PC-3 (cell line): ENCODE results near the gene RBM34. TPM values are rescaled to one million over a fixed set of nuclear protein-coding genes. Genes with fewer than 3 reads are reported as not detected.
A peak's percentile ranks its signal among the peaks of the same experiment; 100 is the strongest.

Experiments
- ATAC-seq: fragments of 200-7000 bp; cut with Tn5 transposase; 2 replicates; pipeline ENCODE4 v1.9.1; 2020; ENCODE audit warnings: mild to moderate bottlenecking, moderate library complexity
- BruUV-seq: library from RNA; stranded (reverse); fragments of 400-500 nt; replicated peaks from 2 replicates; lab custom pipeline; 2021; lab: Mats Ljungman, UMichigan
- CTCF ChIA-PET: fragments of 300-600 bp; sonication (Branson Sonifier 250); formaldehyde crosslinking; loops from one replicate; lab custom pipeline; 2022; ENCODE audit warnings: antibody characterized with exemption; lab: Charles Lee
- POLR2A ChIA-PET: fragments of 300-600 bp; sonication (Branson Sonifier 250); formaldehyde crosslinking; loops from one replicate; lab custom pipeline; 2022; ENCODE audit warnings: antibody characterized with exemption; ENCODE audit not compliant: unreplicated experiment; lab: Charles Lee
- DNase-seq: peaks from one replicate; pipeline ENCODE4 v3.0.0-alpha.2; 2015
- H2AFZ ChIP-seq: fragments of 300-600 bp; sonication (generic); 2 replicates; pipeline ENCODE4 v1.6.0; 2016; ENCODE audit warnings: antibody characterized with exemption, low read length
- H3F3A ChIP-seq: fragments of 300-600 bp; sonication (generic); one replicate; pipeline ENCODE4 v1.6.0; 2017; ENCODE audit warnings: antibody characterized with exemption, low read length, control low read depth, mild to moderate bottlenecking; ENCODE audit not compliant: unreplicated experiment
- H3K27ac ChIP-seq: fragments of 300-600 bp; sonication (generic); 2 replicates; pipeline ENCODE4 v1.5.1; 2016; ENCODE audit warnings: mild to moderate bottlenecking, low read length
- H3K27me3 ChIP-seq: fragments of 300-600 bp; sonication (generic); 2 replicates; pipeline ENCODE4 v1.6.1; 2016; ENCODE audit warnings: low read length, mixed read lengths
- H3K36me3 ChIP-seq: fragments of 300-600 bp; sonication (generic); 2 replicates; pipeline ENCODE4 v1.6.1; 2016; ENCODE audit warnings: low read depth, mixed run types, low read length, mixed read lengths
- H3K4me1 ChIP-seq: fragments of 300-600 bp; sonication (generic); 2 replicates; pipeline ENCODE4 v1.5.1; 2016; ENCODE audit warnings: low read length; ENCODE audit not compliant: insufficient read depth
- H3K4me2 ChIP-seq: fragments of 300-600 bp; sonication (generic); 2 replicates; pipeline ENCODE4 v1.6.0; 2016; ENCODE audit warnings: low read length
- H3K4me3 ChIP-seq: fragments of 300-600 bp; sonication (generic); 2 replicates; pipeline ENCODE4 v1.5.1; 2016; ENCODE audit warnings: mild to moderate bottlenecking, low read length, mixed read lengths
- H3K79me2 ChIP-seq: fragments of 300-600 bp; sonication (generic); 2 replicates; pipeline ENCODE4 v1.6.1; 2017; ENCODE audit warnings: low read length, mixed read lengths
- H3K9ac ChIP-seq: fragments of 300-600 bp; sonication (generic); 2 replicates; pipeline ENCODE4 v1.6.0; 2016; ENCODE audit warnings: mild to moderate bottlenecking, low read length
- H3K9me2 ChIP-seq: fragments of 300-600 bp; sonication (generic); replicated peaks from 2 replicates; pipeline ENCODE4 v1.6.1; 2016; ENCODE audit warnings: mixed run types, low read length, mixed read lengths
- H3K9me3 ChIP-seq: fragments of 300-600 bp; sonication (generic); 2 replicates; pipeline ENCODE4 v1.6.1; 2016; ENCODE audit warnings: low read length, mixed read lengths
- H4K20me1 ChIP-seq: fragments of 300-600 bp; sonication (generic); 2 replicates; pipeline ENCODE4 v1.6.1; 2016; ENCODE audit warnings: low read length, mixed read lengths
- CTCF ChIP-seq: fragments of 300-600 bp; sonication (generic); conservative IDR thresholded peaks from 2 replicates; pipeline ENCODE4 v1.5.1; 2017; ENCODE audit warnings: antibody characterized with exemption, low read depth, mild to moderate bottlenecking, low read length
- EZH2 ChIP-seq: fragments of 300-600 bp; sonication (generic); IDR thresholded peaks from one replicate; pipeline ENCODE4 v1.6.1; 2017; ENCODE audit warnings: antibody characterized with exemption, mild to moderate bottlenecking, low read length; ENCODE audit not compliant: unreplicated experiment
- EZH2phosphoT487 ChIP-seq: fragments of 300-600 bp; sonication (generic); IDR thresholded peaks from 2 replicates; pipeline ENCODE4 v1.6.1; 2018; ENCODE audit warnings: mild to moderate bottlenecking, antibody characterized with exemption, low read length, borderline replicate concordance
- intact Hi-C: fragments of 100-400 bp; cut with micrococcal nuclease; formaldehyde crosslinking; loops from 2 replicates; pipeline ENCODE4 v1.9.0; 2023
- total RNA-seq: library from RNA; depleted of rRNA; stranded (reverse); fragments of >200 nt; gene quantifications from 2 replicates; pipeline ENCODE4 v1.2.3, GENCODE V29; 2014

RBM34 gene
- total RNA-seq, 1 experiment from 2014 or later = 40.1 TPM

- Histone ChIP-seq H3K9ac (no peak overlapping the region), H3K27me3 (no peaks in the 10 kb centered on the region), H3K9me3 (no peaks in the 10 kb centered on the region), H3K27ac (no peak overlapping the region), H3K4me1 (0 out of 2 replicates have a peak, but pooled peaks cover 5% of the 10 kb centered on the region), H3K79me2 (no peaks in the 10 kb centered on the region), H3K36me3 (no peaks in the 10 kb centered on the region), H3K4me2 (no peak overlapping the region), H3K4me3 (no peak overlapping the region), H3F3A (no peaks in the 10 kb centered on the region), H3K9me2 (no peaks in the 10 kb centered on the region), H4K20me1 (no peaks in the 10 kb centered on the region), H2AFZ (no peak overlapping the region)
- POLR2A ChIA-PET = no interaction called here
- no TSS peak for BruUV-seq
- no peak for DNase-seq
- ATAC-seq = no peak
- TF ChIP-seq EZH2phosphoT487 = no peak
- no peak for TF ChIP-seq CTCF
- no peak for TF ChIP-seq EZH2
- CTCF ChIA-PET = interaction anchor here (0.6 kb wide), 1 partner anchor 465 kb away, joined by 4 read pairs; no protein-coding TSS in a partner anchor
- intact Hi-C loops = no loop called here
These were observed 65.0 kb downstream of the RBM34 start for GRCh38 chr1:235095938-235096562.

- ATAC-seq (peak; percentile 87), DNase-seq (peak; percentile 73)
- Histone ChIP-seq H3K36me3 (no peaks in the 10 kb centered on the region), H3K4me3 (no peak overlapping the region), H2AFZ (peak overlapping the region; percentile 77), H3K9ac (no peak overlapping the region), H3K9me3 (no peaks in the 10 kb centered on the region), H3K27ac (no peak overlapping the region), H3F3A (no peaks in the 10 kb centered on the region), H3K4me2 (peak overlapping the region; percentile 39; the same call in 1 of the 2 replicates), H3K4me1 (0 out of 2 replicates have a peak, but pooled peaks cover 5% of the 10 kb centered on the region), H3K27me3 (no peaks in the 10 kb centered on the region), H3K79me2 (no peaks in the 10 kb centered on the region), H4K20me1 (no peaks in the 10 kb centered on the region), H3K9me2 (no peaks in the 10 kb centered on the region)
- POLR2A ChIA-PET = no interaction called here
- intact Hi-C loops = no loop called here
- CTCF ChIA-PET = interaction anchor here (0.5 to 0.9 kb wide), 3 partner anchors 32 to 595 kb away, joined by 4 to 5 read pairs (median 4); no protein-coding TSS in a partner anchor
- no peak for TF ChIP-seq EZH2
- peak; percentile 85 for TF ChIP-seq CTCF
- TF ChIP-seq EZH2phosphoT487 = no peak
- no TSS peak for BruUV-seq
These were observed 67.1 kb downstream of the RBM34 start for GRCh38 chr1:235093696-235094592.
